Stimulated activated CD8-positive, alpha-beta memory T cell treated with anti-CD3 and anti-CD28 coated beads, Interleukin-15, amount 100 ng/mL, for 24 hours (primary cell): Measurements from ENCODE around the gene SLC25A29.

Experiments used
- DNase-seq: peaks from one replicate; pipeline ENCODE4 v3.0.0-alpha.2; 2020; ENCODE audit warnings: low read depth

SLC25A29 gene

DNA sequence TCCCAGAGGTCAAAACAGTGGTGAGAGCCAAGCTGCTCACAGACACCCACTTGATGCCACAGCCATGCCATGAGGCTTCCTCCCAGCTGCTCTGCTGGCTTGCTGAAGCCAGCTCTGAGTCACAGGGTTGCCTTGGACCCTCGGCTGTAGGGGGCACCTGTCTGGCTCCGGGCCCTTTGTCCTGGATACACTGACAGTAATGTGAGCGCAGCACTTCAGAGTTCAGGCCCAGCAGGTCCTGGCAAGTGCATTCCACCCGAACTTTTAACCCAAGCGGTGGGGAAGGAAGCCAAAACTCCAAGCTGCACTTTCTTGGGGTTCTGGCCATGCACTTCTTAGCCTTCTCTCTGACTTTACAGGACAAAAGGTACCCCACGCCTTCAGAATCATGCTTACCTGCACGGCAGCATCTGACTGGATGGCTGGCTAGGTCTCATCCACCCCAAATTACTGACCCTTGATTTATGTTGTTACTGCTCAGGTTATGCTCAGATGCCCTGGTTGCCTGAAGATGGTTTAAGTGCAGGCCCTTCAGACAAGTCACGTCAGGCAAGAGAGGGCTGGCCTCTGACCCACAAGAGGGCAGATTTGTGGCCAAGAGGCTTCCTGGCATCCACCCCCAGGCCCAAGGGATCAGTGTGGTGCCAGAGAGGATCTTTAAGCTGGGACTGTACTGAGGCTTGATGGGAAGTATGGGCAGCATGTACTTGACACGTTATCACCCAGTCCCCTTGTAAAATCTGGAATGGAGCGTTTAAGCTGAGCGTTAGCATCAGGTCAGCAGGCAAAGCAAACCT, 24.8 kb downstream of the SLC25A29 start:
- DNase-seq, result no peak

DNA sequence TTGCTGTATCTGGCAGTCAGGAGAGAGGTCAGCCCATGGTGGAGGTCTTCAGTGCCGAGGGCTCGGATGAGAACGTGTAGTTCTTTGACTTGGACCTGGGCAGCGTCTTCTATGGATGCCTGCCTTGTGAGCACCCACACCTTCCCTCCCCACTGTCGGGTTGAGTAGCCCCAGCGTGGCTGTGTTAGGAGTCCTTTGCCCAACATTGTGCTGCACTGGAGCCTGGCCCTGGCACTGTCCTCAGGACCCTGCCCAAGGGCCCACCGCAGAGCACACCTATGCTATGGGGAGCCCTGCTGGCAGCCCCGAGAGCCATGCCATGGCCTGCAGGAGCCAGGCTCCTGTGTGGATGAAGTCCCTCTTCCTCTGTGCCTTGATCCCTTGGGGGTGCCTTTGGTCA, 26.7 kb downstream of the SLC25A29 start:
- no peak for DNase-seq

DNA sequence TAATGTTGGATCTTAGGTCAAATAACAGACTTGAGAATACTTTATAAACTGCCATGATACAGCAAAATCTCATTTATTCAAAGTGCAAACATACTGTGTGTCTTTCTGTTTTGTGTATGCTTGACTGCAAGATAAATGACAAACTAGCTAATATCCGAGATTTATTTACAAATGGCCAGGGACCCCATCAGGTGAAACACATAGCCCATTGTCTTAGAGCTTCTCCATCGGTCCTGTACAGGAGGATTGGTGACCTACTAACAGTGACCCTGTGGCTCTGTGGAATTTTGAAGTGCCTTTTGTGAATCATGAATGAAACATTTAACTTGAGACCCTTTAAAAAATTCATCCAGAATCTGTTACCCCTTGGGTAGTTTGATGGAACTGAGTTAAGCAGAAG, 27.1 kb downstream of the SLC25A29 start:
- no peak for DNase-seq

DNA sequence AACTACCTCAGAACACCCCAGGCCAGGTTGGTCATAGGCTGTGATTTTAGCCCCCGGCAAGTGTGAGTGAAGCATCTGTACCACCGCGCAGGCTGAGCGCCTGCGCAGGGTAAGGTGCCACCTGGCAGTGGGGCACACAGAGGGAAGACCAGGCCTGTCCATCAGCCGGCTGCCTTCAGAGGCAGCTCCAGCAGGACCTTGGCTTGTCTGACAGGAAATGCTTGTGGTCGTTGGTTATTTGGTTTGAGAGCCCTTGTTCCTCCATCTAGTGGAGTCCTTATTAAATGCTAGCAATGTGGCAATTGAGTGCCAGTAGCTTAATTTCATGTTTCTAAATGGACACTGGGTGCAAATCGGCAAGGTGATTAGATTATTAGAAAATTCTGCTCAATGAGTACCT, 27.5 kb downstream of the SLC25A29 start:
- DNase-seq, result no peak

DNA sequence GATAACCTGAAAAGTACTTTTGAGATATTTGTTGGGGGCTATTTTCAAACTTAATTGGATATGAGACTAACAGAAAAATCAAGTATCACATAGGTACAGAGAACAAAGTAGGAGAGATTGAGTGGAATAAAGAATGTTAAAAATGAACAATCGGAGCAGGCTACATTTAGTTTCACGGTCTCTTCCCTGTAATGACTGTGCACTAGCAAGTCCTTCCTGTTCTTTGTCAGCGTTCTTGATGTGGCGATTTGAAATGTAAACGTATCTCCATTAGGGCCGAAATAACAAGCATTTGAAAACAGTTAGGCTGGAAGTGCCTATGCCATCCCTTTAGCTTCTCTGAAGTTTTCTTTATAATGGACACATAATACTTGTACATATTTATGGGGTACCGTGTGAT, 31.0 kb downstream of the SLC25A29 start:
- DNase-seq, result no peak

DNA sequence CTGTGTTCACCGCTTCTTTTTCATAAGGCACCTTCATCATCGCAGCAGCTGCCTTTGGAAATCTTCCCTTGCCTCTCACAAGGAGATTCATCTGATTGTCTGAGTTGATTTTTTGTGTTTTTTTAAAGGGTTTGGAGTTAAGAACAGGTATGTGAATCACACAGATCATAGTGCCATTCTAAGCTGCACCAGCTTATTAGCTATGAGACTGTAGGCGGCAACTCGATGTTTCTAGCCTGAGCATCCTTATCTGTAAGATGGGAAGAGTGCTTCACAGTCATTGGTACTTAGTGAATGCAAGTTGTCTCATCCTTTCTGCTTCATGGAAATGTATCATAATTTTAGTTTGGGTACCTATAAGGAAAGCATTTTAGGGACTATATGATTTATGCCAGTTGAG, 32.0 kb downstream of the SLC25A29 start:
- no peak for DNase-seq

DNA sequence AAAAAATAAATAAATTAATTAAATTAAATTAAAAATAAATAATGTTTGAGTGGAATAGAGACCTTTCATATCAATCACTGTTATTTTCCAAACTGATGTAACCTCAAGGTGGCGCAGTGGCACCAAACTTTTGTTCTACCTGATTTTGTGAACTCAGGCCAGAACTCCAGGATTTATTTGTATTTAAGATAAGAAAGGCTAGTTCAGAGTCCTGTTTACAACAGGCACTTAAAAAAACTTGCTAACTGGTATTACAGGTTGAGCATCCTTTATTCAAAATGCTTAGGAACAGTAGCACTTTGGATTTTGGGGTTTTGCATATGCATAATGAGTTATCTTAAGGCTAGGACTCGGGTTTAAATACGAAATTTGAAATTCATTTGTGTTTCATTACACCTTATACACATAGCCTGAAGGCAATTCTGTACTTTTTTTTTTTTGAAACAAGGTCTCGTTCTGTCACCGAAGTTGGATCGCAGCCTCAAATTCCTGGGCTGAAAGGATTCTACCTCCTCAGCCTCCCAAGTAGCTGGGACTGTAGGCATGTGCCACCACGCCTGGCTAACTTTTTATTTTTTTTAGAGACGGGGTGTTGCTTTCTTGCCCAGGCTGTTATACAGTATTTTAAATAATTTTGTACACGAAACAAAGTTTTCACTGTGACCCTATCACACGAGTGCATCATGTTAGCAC, 34.9 kb downstream of the SLC25A29 start:
- DNase-seq, result no peak

DNA sequence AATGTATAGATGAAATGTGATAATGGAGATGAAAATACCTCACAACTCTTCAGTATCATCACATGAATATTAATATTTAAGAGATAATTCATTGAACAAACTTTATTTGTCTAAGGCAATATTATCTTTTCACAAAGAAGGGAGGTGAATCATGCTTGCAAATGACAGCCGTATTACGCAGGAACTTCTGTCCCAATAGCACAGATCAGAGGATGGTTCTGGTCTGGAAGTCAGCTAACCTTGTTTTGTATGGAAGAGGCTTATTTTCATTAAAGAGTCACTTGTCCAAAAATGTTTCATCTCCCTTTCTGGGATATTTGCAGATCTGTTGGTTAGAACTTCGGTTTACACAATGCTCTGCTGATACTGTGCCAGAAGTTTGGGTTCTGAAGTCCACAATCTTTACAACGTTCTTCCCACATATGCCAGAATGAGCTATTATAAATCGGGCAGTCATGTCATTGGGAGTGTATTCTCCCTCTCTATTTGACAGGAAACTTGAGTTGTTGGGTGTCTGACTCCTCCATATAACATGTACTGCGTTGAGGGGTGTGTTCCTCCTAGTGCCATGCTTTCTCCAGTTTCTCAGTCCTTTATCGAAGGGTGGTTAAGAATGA, 37.5 kb downstream of the SLC25A29 start:
- no peak for DNase-seq

DNA sequence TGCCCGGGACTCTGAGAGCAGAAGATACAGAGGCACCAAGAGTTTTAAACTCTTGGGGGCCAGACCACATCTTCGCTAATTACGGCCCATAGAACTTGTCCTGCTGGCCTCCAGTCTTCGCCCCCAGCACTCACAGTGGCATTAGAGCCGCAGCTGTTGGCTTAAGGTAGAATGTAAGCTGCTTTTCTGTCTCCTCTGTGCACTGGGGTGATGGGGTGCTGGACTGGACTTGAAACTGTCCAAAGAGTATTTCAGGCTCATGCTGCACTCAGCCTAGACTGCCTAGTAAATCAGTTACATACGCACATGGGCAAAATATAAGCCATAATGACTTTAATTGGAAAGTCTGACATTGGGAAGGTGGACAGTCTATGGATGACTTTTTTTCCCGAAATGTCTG, 38.3 kb downstream of the SLC25A29 start:
- no peak for DNase-seq

DNA sequence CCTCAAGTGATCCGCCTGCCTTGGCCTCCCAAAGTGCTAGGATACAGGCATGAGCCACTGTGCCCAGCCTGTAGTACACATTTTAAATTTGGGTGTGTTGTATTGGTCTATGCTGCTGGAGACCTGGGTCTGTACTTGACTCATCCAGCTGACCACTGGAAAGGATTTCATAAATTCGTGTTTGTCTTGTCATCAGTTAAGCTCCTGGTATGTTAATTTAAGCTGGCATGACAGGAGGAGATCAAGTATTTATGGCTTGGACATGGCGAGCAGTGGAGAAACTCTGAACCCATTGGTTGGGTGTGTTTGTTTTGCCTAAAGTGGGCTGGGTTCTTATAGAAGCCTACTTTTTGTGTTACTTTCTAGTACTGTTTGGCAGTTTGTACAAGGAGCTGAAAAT, 43.1 kb downstream of the SLC25A29 start:
- DNase-seq, result no peak

DNA sequence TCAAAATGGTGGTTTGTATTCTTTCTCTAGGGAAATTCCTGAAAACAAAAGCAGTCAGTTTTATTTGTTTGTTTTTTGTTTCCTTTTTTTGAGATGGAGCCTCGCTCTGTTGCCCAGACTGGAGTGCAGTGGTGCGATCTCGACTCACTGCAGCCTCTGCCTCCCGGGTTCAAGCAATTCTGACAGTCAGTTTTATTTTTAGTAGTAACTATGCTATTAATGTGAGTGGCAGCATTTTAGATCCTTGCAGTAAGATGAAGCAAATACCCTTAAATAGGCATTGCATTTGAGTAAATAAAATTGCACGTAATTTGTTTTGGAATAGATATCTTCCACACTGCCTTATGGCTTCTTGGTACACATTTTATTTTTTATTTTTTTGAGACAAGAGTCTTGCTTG, 43.7 kb downstream of the SLC25A29 start:
- DNase-seq, result no peak

DNA sequence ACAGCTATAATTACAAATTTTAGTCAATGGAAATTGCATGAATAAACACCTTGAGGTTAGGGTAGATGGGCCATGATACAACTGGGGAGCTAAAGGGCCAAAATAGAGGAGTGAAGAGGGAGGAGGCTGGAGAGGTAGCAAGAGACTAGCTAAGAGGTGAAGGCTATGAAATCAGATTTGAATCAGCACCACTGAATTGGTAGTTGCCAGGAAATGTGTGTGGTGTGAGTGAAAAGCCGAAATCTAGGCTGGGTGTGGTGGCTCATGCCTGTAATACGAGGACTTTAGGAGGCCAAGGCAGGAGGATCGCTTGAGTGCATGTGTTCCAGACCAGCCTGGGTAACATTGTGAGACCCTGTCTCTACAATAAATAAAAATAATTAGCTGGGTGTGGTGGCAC, 44.6 kb downstream of the SLC25A29 start:
- no peak for DNase-seq

DNA sequence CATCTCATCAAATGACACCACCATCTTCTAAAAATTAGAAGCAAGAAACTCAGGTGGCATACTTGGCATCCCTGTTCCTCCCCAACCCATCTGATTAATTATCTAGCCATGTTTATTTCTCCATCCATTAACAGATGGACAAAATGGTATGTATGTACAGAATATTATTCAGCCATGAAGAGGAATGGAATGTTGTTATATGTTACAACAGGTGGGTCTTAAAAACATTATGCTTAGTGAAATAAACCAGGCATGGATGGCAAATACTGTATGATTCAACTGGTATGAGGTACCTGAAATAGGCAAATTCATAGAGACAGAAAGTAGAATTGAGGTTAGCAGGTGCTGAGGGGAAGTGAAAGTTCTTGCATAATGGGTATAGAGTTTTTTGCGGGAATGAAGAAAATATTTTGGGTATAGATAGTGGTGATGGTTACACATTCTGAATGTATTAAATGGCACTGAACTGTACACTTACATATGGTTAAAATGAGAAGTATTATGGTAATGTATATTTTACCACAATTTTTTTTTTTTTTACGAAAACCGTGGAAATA, 49.8 kb downstream of the SLC25A29 start:
- DNase-seq, result no peak

DNA sequence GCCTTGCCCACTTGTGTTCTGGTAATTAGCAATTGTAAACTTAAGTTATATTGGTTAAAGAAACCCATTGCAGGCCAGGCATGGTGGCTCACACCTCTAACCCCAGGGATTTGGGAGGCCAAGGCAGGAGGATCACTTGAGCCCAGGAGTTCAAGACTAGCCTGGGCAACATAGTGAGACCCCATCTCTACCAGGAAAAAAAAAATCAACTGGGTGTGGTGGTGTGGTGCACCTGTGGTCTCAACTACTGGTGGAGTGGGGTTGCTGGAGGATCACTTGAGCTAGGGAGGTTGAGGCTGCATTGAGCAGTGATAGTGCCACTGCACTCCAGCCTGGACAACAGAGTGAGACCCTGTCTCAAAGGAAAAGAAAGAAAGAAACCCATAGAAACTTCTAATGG, 53.6 kb downstream of the SLC25A29 start:
- DNase-seq, result no peak

DNA sequence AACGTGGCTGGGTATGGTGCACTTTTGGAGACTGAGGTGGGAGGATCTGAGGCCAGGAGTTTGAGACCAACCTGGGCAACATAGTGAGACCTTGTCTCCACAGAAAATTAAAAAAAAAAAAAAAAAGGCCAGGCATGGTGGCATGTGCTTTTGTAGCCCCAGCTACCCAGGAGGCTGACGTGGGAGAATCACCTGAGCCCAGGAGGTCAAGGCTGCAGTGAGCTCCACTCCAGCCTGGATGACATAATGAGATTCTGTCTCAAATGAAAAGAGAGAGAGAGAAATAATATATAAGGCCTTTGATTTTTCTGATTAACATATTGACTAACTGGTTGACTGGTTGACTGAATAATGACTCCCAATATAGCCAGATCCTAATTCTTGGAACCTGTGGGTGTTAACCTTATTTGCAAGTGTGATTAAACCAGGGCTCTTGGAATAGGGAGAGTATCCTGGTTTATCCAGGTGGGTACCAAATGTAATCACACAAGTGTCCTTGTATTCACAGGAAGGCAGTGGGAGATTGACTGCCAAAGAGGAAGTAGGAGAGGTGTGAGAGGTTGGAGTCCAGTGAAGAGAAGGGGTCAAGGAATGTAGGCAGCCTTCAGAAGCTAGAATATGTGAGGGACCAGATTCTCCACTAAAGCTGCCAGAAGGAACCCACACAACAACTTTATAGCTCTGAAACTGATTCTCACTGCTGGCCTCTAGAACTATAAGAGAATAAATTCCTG, 55.3 kb downstream of the SLC25A29 start:
- DNase-seq, result no peak

DNA sequence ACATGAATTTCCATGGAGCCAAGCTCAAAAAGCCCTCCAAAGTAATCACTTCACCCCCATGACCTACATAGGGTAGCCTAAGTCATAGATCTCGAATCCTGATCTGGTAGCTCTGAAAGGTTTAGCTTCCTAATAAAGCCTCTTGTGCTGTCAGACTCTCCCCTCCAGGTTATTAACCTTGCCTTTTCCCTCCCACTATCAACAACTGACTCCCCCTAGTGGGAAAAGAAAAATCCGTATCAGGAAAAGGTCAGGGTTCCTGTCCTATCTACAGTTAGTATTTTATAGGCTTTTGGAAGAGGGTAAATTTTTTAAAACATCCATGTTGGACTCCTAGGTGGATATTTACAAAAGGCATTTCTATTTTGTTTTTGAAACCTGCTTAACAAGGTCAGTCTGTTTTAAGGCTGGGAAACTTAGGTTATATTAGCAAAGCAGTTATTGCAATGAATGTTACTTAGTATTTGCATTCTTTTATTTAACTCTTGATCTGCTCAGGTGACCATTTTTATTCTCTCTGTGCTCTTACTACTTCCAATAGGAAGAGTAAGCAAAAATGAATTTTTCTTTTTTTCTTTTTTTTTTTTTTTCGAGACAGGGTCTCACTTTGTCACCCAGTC, 59.3 kb downstream of the SLC25A29 start:
- no peak for DNase-seq

DNA sequence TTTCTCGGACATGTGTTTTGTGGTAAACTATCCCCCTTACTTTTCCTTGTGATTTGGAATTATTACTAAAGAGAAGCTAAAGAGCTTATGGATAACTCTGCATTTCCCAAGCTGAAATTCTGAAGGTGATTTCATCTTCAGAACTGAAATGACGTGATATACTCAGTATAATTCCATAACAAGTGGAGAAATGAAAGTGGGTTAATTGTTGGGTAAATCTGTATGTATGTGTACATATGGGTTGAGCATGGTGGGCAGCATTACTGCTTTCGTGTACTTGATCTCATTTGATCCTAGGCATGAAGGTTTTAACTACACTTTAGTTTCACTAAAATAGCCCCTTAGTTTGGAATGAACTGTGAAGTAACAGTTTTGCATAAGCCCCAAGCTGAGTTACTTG, 63.2 kb downstream of the SLC25A29 start:
- DNase-seq, result no peak

DNA sequence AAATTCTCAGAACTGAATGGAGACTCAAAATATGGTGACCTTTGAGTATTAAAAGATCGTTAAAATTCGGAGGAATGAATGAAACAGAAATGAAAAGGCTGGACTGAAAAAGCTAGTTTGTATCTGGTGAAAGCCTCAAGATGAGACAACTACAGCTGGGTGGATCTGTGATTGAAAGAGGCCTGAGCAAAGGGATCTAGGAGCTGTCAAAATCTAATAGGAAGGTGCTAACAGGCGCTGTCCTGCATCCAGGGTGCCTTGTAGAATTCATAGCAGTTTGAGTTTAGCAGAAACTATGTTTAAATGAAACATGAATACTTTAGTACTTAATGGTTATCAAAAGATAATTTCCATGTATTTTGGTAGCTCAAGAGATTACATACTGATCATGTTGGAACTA, 65.0 kb downstream of the SLC25A29 start:
- no peak for DNase-seq
